HEK293T (cell line): Measurements from ENCODE around the gene OR51A4.

Source experiments
- BHLHE40 ChIP-seq: fragments of 450-650 bp; IDR thresholded peaks from 2 replicates; pipeline ENCODE4 v1.6.1; 2016; ENCODE audit warnings: mild to moderate bottlenecking, moderate library complexity, borderline replicate concordance
- ELF4 ChIP-seq: fragments of 450-650 bp; IDR thresholded peaks from 2 replicates; pipeline ENCODE4 v1.6.1; 2017; ENCODE audit warnings: antibody characterized with exemption
- FOXM1 ChIP-seq: fragments of 450-650 bp; IDR thresholded peaks from 2 replicates; pipeline ENCODE4 v1.6.1; 2017; ENCODE audit warnings: mild to moderate bottlenecking, borderline replicate concordance
- PKNOX1 ChIP-seq: fragments of 450-650 bp; IDR thresholded peaks from 2 replicates; pipeline ENCODE4 v1.6.1; 2016
- SP1 ChIP-seq: fragments of 450-650 bp; IDR thresholded peaks from 2 replicates; pipeline ENCODE4 v1.6.1; 2017
- SUZ12 ChIP-seq: fragments of 450-650 bp; IDR thresholded peaks from 2 replicates; pipeline ENCODE4 v1.6.1; 2016; ENCODE audit warnings: mild to moderate bottlenecking
- TARDBP ChIP-seq: fragments of 450-650 bp; IDR thresholded peaks from 2 replicates; pipeline ENCODE4 v1.6.1; 2016

GRCh38 chr11:4991060-4991459, 43.7 kb upstream of the OR51A4 start:
- TF ChIP-seq SUZ12: no peak
- no peak for TF ChIP-seq TARDBP
- TF ChIP-seq ELF4: no peak
- no peak for TF ChIP-seq SP1
- no peak for TF ChIP-seq PKNOX1
- no peak for TF ChIP-seq BHLHE40
- no peak for TF ChIP-seq FOXM1
